LNCAP (cell line): Measurements from ENCODE around the gene YTHDF1.

Experiments
- TF ChIP-seq, protein P1 (sequence below): fragments of 450-650 bp; IDR thresholded peaks from 2 replicates; pipeline ENCODE4 v1.5.1; 2017; ENCODE audit warnings: mild to moderate bottlenecking

The YTHDF1 gene

DNA sequence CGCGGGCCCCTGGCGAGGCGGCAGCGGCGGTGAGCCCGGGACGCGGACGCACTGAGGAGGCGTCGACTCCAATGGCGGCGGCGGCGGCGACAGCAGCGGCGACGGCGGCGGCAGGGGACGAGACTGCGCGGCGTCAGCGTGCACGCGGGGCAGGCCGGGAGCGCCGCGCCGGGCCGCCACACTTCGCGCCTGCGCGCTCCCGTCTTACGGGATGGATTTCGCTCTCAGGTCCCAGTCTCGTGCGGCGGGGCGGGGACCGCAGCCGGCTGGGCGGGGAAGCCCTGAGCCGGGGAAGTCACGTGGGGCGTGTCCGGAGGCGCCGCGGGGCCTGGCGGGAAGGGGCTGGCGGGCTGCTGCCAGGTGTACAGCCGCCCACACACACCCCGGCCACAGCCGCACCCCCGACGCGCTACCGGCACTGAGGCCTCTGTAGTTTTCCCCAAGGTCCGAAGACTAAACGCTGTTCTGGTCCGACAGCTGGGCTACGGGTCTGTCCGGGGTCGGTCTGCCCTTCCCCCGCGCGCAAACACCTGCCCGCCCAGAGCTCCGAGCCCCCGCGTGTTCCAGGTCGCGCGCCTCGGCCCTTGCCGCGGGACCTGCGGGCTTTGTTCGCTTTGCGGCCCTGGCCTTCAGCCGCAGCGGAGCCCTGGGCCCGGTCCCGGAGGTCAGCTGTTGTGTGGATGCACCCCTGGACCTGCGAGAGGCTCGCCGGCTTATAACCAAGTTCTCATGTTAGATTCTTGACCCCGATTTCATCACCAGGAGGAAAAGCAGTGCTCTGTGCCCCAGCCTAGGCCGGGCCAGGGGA is at the start of gene YTHDF1:
Gene YTHDF1, minus strand, starts transcription at position 91 of the 808 bp plus-strand sequence. CDS start 239 bp downstream, outside the sequence.
- TF ChIP-seq, protein P1, sequence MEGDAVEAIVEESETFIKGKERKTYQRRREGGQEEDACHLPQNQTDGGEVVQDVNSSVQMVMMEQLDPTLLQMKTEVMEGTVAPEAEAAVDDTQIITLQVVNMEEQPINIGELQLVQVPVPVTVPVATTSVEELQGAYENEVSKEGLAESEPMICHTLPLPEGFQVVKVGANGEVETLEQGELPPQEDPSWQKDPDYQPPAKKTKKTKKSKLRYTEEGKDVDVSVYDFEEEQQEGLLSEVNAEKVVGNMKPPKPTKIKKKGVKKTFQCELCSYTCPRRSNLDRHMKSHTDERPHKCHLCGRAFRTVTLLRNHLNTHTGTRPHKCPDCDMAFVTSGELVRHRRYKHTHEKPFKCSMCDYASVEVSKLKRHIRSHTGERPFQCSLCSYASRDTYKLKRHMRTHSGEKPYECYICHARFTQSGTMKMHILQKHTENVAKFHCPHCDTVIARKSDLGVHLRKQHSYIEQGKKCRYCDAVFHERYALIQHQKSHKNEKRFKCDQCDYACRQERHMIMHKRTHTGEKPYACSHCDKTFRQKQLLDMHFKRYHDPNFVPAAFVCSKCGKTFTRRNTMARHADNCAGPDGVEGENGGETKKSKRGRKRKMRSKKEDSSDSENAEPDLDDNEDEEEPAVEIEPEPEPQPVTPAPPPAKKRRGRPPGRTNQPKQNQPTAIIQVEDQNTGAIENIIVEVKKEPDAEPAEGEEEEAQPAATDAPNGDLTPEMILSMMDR = no peak

DNA sequence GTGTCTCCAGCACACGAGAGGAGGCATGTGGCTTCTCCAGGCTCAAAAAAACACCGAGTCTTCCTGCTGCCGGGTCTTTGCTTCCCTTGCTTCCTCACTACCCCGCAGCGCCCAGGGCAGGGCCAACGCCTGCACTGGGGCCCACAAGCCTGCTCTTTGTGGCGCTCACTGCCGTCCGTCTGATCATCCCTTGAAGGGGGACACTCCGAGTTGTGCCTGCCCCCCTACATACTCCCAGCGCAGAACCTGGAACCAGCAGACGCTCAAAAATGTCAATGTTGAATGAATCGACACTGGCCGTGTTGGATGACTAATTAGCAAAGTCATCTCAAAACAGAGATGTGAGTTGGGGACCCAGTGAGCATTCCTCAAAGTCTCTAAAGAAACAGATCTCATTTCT is 48.6 kb upstream of the YTHDF1 start:
- TF ChIP-seq, protein P1 = no peak

DNA sequence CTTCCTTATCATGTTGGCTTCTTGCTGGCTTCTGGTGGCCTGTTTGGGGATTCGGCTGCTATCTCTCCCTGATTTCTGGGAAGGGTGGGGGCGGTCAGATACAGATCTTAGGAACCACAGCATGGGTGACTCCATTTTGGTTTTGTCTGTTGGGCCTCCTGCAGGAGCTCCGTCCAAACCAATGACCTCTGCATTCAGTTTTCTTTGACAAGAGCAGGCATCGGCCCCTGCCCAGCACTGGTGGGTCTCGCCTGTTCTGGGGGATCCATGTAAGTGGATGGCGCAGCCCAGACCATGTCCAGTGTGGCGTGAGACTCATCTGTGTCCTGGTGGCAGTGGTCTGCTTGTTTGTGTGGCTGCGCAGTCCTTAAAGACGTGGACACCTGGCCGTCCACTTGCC is 48.1 kb upstream of the YTHDF1 start:
- TF ChIP-seq, protein P1 = no peak

DNA sequence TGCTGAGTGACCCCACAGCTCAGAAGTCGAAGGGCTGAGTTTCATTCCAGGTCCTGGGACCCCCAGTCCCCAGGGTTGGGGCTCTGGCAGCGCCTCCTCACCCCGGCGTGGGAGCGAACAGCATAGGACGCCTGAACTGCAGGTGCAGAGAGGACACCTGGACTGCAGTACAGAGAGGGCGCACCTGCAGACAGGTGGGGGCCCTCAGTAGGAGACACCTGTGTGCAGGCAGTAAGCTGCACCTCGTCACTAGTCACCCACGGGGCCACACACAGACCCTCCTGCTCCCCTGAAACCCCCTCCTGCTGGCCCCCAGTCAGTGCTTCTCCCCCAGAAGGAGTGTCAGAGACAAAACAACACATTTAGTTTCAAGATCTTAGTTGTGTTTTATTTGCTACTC is 46.9 kb upstream of the YTHDF1 start:
- TF ChIP-seq, protein P1 = no peak

DNA sequence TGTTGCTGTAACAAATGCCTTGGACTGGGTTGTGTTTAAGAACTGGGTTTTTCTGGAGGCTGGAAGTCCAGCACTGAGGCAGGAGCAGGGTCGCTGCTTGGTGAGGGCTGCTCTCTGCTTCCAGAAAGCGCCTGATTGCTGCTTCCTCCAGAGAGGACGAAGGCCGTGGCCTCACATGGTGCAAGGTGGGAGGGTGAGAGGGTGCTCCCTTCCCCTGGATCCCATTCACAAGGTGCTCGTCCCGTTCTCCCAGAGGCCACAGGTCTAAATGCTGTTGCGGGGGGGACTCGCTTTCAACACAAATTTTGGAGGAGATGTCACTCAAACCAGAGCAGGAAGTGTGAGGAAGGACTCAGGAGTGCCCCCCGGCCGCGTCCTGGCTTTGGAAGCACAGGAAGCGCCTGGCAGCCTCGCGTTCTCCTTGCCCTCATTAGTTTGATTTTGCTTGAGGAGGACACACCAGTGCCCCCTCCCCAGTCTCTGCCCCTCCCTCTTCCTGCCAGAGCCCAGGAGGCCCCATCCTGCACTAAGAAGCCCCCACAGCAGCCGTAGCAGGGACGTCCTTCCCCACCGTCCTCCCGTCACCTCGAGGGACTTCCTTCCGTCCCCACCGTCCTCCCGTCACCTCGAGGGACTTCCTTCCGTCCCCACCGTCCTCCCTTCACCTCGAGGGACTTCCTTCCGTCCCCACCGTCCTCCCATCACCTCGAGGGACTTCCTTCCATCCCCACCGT is 46.0 kb upstream of the YTHDF1 start:
- TF ChIP-seq, protein P1 = no peak

DNA sequence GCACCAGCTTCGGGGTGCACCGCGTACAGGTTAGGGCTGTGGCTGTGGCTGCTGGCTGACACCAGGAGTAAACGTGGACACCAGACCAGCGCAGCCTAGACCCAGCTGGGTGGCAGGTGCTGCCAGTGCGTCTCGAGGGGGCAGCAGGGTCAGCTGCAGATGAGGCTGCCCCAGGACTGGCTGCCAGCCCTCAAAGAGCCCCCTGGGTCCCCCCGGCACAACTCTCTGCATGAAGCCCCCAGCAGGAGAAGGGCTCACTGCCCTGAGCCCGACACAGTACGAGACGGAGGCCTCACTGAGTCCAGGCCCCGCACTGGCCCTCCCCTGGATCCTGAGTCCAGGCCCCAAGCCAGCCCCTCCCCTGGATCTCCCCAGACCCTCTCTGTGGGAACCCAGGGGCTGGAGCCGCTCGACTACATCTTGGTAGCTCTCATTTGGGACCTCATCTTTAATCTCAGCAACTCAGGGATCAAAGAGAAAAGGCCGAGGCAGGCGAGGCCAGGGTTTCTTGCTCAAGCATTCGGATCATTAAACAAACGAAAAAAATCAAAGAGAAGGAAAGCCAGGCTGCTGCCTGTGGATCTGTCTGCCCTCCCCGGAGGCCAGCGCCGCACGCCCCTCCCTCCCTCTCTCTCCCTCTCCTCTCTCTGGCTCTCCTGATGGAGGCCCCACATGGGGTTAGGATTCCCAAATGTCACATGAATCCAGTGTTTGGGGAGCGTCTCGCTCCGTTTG is 45.3 kb upstream of the YTHDF1 start:
- TF ChIP-seq, protein P1 = no peak

DNA sequence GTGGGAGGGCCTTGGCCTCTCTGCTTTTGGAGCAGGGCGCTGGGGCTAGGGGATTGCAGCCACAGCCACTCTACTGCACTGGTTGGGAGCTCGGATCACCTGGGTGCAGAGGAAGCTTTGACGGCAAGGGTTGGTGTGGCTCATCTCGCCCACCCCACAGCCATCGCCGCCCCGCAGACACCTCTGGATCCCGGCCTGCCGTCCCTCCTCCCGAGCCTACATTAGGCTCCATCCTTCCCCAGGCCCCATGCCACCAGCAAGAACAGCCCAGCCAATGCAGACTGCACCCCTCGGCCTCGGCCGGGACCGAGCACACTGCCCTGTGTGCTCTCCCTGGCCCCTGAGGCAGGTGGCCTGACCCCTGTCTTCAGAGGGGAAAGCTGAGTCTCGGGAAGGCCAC is 44.6 kb upstream of the YTHDF1 start:
- TF ChIP-seq, protein P1 = no peak
